Measurements from ENCODE around the gene CSTPP1.

DNA sequence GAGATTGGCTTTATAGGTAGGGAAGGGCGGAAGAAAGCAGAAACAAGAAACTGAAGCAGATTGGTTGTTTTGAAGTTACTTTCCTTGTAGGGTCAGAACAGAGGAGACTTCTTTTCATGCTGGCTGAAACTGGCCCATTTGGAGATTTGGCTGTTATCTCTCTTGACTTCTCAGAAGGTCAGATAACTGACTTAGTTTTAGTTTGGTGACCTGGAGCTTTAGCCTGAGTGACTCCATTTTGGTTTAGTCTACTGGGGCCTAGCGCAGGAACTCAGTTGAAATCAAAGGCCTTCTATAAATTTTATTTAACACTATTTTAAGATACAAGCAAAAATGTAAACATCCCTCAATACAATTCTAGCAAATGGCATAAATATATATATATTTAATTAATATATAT is 31.4 kb downstream of the CSTPP1 start:
- TF ChIP-seq CTCF (IDR thresholded peaks at IDR 0.05) (no peak), POLR2A (IDR thresholded peaks at IDR 0.05) (no peak)
